Colonic mucosa (tissue), 4 donors: Measurements from ENCODE around the gene MCM9. TPM values are rescaled to one million over a fixed set of nuclear protein-coding genes. Genes with fewer than 3 reads are reported as not detected.

Experiments used
- DNase-seq: peaks from one replicate; pipeline ENCODE4 v3.0.0-alpha.2; 2020
- H3K27ac ChIP-seq: fragments of 200-600 bp; one replicate; pipeline ENCODE4 v1.8.0; 2021
- H3K27me3 ChIP-seq: fragments of 200-600 bp; one replicate; pipeline ENCODE4 v1.8.0; 2021
- H3K36me3 ChIP-seq: fragments of 200-600 bp; one replicate; pipeline ENCODE4 v1.8.0; 2021
- H3K4me1 ChIP-seq: fragments of 200-600 bp; one replicate; pipeline ENCODE4 v1.8.0; 2021; ENCODE audit warnings: mild to moderate bottlenecking
- H3K4me3 ChIP-seq: fragments of 200-600 bp; one replicate; pipeline ENCODE4 v1.8.0; 2021
- H3K9ac ChIP-seq, 2 donors: one replicate each; pipeline ENCODE4 v1.7.0; 2013; ENCODE audit warnings: control low read depth in 2 of 2, low read depth in 2 of 2, low read length in 2 of 2
- H3K9me3 ChIP-seq: fragments of 200-600 bp; one replicate; pipeline ENCODE4 v1.8.0; 2021
- intact Hi-C: fragments of 100-400 bp; cut with DNase I; formaldehyde crosslinking; loops from one replicate; pipeline ENCODE4 v1.14.1; 2022
- total RNA-seq, 2 donors: library from RNA; stranded (reverse); fragmentation: NEBNext Ultra II Directional in 1 of 2; extraction: Animal tissue kit (Norgen Biotek cat#: 25700) in 1 of 2; gene quantifications; one replicate each; pipeline ENCODE4 v1.2.1, GENCODE V29; 2021
- TF ChIP-seq, protein P1 (sequence below): fragments of 200-600 bp; IDR thresholded peaks from one replicate; pipeline ENCODE4 v1.8.0; 2022; ENCODE audit warnings: antibody characterized with exemption, mild to moderate bottlenecking
- donor health status: healthy.
- donor health status: DM: no; HTN: no; CAD: no.
- donor health status: DM: no; HTN: no; CAD: no.

MCM9 gene
- total RNA-seq, 2 donors from 2014 or later, result 14.3 to 18.5 TPM

GRCh38 chr6:118903138-118903537 lies 31.8 kb downstream of the MCM9 start:
- Histone ChIP-seq H3K9ac (no peak overlapping the region), H3K9me3 (no peaks in the 10 kb centered on the region), H3K4me1 (no peaks in the 10 kb centered on the region), H3K4me3 (no peak overlapping the region), H3K27ac (no peak overlapping the region), H3K36me3 (no peaks in the 10 kb centered on the region), H3K27me3 (no peaks in the 10 kb centered on the region)
- TF ChIP-seq, protein P1, sequence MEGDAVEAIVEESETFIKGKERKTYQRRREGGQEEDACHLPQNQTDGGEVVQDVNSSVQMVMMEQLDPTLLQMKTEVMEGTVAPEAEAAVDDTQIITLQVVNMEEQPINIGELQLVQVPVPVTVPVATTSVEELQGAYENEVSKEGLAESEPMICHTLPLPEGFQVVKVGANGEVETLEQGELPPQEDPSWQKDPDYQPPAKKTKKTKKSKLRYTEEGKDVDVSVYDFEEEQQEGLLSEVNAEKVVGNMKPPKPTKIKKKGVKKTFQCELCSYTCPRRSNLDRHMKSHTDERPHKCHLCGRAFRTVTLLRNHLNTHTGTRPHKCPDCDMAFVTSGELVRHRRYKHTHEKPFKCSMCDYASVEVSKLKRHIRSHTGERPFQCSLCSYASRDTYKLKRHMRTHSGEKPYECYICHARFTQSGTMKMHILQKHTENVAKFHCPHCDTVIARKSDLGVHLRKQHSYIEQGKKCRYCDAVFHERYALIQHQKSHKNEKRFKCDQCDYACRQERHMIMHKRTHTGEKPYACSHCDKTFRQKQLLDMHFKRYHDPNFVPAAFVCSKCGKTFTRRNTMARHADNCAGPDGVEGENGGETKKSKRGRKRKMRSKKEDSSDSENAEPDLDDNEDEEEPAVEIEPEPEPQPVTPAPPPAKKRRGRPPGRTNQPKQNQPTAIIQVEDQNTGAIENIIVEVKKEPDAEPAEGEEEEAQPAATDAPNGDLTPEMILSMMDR, result no peak
- intact Hi-C loops, result no loop called here
- DNase-seq, result no peak

DNA sequence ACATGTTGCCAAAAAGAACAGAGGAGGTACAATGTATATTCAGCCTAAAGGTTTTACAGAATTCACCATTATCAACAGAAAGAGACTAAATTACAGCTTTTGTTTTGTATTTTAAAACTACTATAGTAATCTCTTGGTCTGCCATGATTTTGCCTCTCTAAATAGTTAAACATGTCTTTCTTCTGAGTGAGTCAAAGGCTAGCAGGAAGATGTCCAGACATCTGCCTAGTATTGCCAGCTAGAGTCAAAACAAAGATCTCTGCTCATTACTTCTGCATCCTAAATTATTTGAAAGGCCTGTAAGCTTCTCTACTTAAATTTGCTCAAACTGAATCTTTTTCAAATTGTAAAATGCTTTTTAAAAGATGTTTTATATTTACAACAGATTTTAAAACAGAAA lies 32.2 kb downstream of the MCM9 start:
- Histone ChIP-seq H3K4me1 (no peaks in the 10 kb centered on the region), H3K36me3 (no peaks in the 10 kb centered on the region), H3K27me3 (no peaks in the 10 kb centered on the region), H3K9me3 (no peaks in the 10 kb centered on the region), H3K9ac (no peak overlapping the region), H3K27ac (no peak overlapping the region), H3K4me3 (no peak overlapping the region)
- no peak for DNase-seq
- intact Hi-C loops, result no loop called here
- TF ChIP-seq, protein P1, result no peak

GRCh38 chr6:118899948-118900347 lies 35.0 kb downstream of the MCM9 start:
- TF ChIP-seq, protein P1, result no peak
- DNase-seq, result no peak
- no peak overlapping the region for H3K27ac ChIP-seq
- H3K4me3 ChIP-seq, result no peak overlapping the region
- H3K4me1 ChIP-seq, result no peaks in the 10 kb centered on the region
- H3K9ac ChIP-seq, result no peak overlapping the region
- intact Hi-C loops, result loop anchor here (5.0 kb wide), 1 partner anchor 32 kb away; no protein-coding TSS in a partner anchor
- H3K36me3 ChIP-seq, result no peaks in the 10 kb centered on the region
- no peaks in the 10 kb centered on the region for H3K27me3 ChIP-seq
- H3K9me3 ChIP-seq, result no peaks in the 10 kb centered on the region

GRCh38 chr6:118897386-118897785 lies 37.6 kb downstream of the MCM9 start:
- Histone ChIP-seq H3K4me1 (no peaks in the 10 kb centered on the region), H3K36me3 (no peaks in the 10 kb centered on the region), H3K9ac (no peak overlapping the region), H3K27ac (no peak overlapping the region), H3K9me3 (no peaks in the 10 kb centered on the region), H3K27me3 (no peaks in the 10 kb centered on the region), H3K4me3 (no peak overlapping the region)
- intact Hi-C loops, result loop anchor here (5.0 kb wide), 1 partner anchor 35 kb away; no protein-coding TSS in a partner anchor
- no peak for DNase-seq
- TF ChIP-seq, protein P1, result no peak

DNA sequence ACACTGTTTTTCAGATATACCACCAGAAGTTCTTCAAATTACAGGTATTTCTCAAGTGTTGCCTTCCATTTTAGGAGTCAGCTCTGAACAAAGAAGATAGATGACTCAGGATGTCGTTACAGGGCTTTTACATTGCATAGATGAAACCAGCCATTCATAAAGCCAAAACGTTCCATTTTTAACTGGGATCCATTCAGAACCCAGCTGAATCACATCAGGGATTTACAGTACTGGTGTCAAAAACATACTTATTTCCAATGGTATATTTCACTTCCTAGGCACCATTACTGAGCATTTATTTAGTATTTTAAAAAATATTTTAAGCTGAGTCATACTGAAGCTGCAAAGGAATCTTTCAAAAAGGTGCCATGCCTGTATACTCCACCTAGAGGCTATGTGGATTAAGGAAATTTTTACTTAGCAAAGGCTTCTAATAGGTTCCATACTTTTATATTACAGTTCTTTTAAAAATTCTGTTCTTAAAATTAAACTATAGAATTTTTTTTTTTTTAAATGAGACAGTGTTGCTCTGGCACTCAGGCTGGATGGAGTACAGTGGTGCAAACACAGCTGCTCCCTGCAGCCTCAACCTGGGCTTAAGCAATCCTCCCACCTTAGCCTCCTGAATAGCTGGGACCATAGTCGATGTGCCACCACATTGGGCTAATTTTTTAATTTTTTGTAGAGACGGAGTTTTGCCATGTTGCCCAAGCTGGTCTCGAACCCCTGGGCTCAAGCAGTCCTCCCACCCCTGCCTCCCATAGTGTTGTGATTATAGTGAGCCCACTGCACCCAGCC lies 38.4 kb downstream of the MCM9 start:
- TF ChIP-seq, protein P1, result peak; percentile 30
- intact Hi-C loops, result loop anchor here (5.0 kb wide), 1 partner anchor 36 kb away; no protein-coding TSS in a partner anchor
- Histone ChIP-seq H3K27me3 (no peaks in the 10 kb centered on the region), H3K9me3 (no peaks in the 10 kb centered on the region), H3K4me3 (no peak overlapping the region), H3K36me3 (no peaks in the 10 kb centered on the region), H3K27ac (no peak overlapping the region), H3K4me1 (no peaks in the 10 kb centered on the region), H3K9ac (no peak overlapping the region)
- DNase-seq, result no peak
